ENCODE data around the gene TEAD2.

GRCh38 chr19:49294401-49294800, 67.8 kb downstream of the TEAD2 start:
- no peak for TF ChIP-seq CTCF (IDR thresholded peaks at IDR 0.05 in 8 of 11, conservative IDR thresholded peaks at IDR 0.05 in 3 of 11)
- TF ChIP-seq POLR2AphosphoS5 (IDR thresholded peaks at IDR 0.05) = no peak
- no peak for TF ChIP-seq POLR2A (IDR thresholded peaks at IDR 0.05)
